Right cardiac atrium (tissue), 5 donors: Measurements from ENCODE around the gene IDH1. TPM values are rescaled to one million over a fixed set of nuclear protein-coding genes. Genes with fewer than 3 reads are reported as not detected.
"Not testable (repeated sequence)": the region's sequence is repeated elsewhere in the genome, so short reads cannot be mapped to it uniquely, and the experiment has no call there.

Source experiments
- ATAC-seq, 2 donors: fragments of 200-7000 bp; cut with Tn5 transposase; one replicate each; pipeline versions ENCODE4 v1.8.0 to v1.9.1; 2020; ENCODE audit warnings: moderate library complexity in 2 of 2, mild to moderate bottlenecking in 1 of 2
- DNase-seq, 3 donors: peaks; one replicate each; pipeline ENCODE4 v3.0.0-alpha.2; 2020
- H3K27ac ChIP-seq: one replicate; pipeline ENCODE4 v1.5.1; 2013; ENCODE audit warnings: mild to moderate bottlenecking, low read length, control low read depth, moderate library complexity
- H3K27me3 ChIP-seq: one replicate; pipeline ENCODE4 v1.6.1; 2013; ENCODE audit not compliant: control insufficient read depth, insufficient read depth
- H3K4me1 ChIP-seq: one replicate; pipeline ENCODE4 v1.6.1; 2013; ENCODE audit warnings: low read length; ENCODE audit not compliant: control insufficient read depth, insufficient read depth
- H3K4me3 ChIP-seq: one replicate; pipeline ENCODE4 v1.5.1; 2013; ENCODE audit warnings: low read length, control low read depth
- H3K9me3 ChIP-seq: one replicate; pipeline ENCODE4 v1.6.1; 2013; ENCODE audit warnings: low read length; ENCODE audit not compliant: control insufficient read depth
- WGBS: extraction: QIAGEN DNeasy Blood & Tissue Kit; methylation state at CpG from one replicate; pipeline ENCODE4 v1.1.7; 2013; 5-methylcytosine and 5-hydroxymethylcytosine counted together
- intact Hi-C, 4 donors: fragments of 100-400 bp; cut with DNase I; formaldehyde crosslinking; loops; one replicate each; pipeline versions ENCODE4 v1.11.0 to v1.14.0; 2022 to 2023
- polyA plus RNA-seq: library from polyadenylated mRNA; stranded (reverse); fragments of 200-250 nt; gene quantifications from one replicate; pipeline ENCODE4 v1.2.3, GENCODE V29; 2013
- total RNA-seq, 4 donors: library from RNA; stranded (reverse); fragmentation: NEBNext Ultra II Directional; extraction: Animal tissue kit (Norgen Biotek cat#: 25700); gene quantifications; one replicate each; pipeline ENCODE4 v1.2.1, GENCODE V29; 2021
- donor health status: healthy with polysubstance abuse.
- donor health status: DM: no; HTN: yes; CAD: no.
- donor health status: DM: no; HTN: no; CAD: no.
- donor health status: DM: no; HTN: yes; CAD: no; lungs with severe emphysema.
- donor health status: DM: yes; HTN: yes; CAD: no.

Gene IDH1
- total and polyA plus RNA-seq, 5 donors, result 18.2 to 45.0 (median 35.7) TPM

GRCh38 chr2:208279236-208279635, 24.4 kb upstream of the IDH1 start:
- WGBS, result 98% methylated on average over 2 of the region's 2 CpGs
- H3K4me3 ChIP-seq, result no peak overlapping the region
- no peak overlapping the region for H3K27ac ChIP-seq
- DNase-seq (no peak), ATAC-seq (no peak)
- intact Hi-C loops, result no loop called here
- H3K9me3 ChIP-seq, result no peaks in the 10 kb centered on the region
- no peaks in the 10 kb centered on the region for H3K27me3 ChIP-seq
- no peaks in the 10 kb centered on the region for H3K4me1 ChIP-seq

GRCh38 chr2:208278549-208278948, 23.7 kb upstream of the IDH1 start:
- intact Hi-C loops, result no loop called here
- no peak overlapping the region for H3K4me3 ChIP-seq
- 98% methylated on average over 2 of the region's 2 CpGs for WGBS

DNA sequence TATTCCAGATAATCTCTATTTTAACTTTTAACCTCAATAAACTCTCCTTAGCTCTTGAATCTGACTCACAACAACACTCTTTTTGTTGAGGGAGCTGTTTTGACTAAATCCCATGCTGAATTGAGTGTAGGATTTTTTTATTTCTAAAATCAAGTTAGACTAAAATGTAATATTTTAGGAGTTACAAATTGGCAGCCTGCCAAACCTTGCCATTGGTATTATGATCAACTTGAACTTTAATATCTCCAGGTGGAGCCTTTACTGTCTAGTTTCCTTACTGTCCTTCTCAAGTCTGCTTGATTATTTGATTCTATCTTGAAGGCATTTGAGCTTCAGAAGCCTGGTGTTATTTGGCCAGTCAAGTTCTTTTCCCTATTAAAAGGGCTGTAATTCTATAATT, 19.9 kb upstream of the IDH1 start:
- intact Hi-C loops, result no loop called here
- H3K27me3 ChIP-seq, result no peaks in the 10 kb centered on the region
- no peak overlapping the region for H3K27ac ChIP-seq
- DNase-seq, result no peak
- H3K4me1 ChIP-seq, result no peaks in the 10 kb centered on the region
- no peaks in the 10 kb centered on the region for H3K9me3 ChIP-seq
- H3K4me3 ChIP-seq, result no peak overlapping the region
- no peak for ATAC-seq

More at GRCh38 chr2:208278549-208278948, 23.7 kb upstream of the IDH1 start:
- DNase-seq, result no peak
- H3K27me3 ChIP-seq, result no peaks in the 10 kb centered on the region
- H3K4me1 ChIP-seq, result no peaks in the 10 kb centered on the region
- H3K27ac ChIP-seq, result no peak overlapping the region
- ATAC-seq, result no peak
- no peaks in the 10 kb centered on the region for H3K9me3 ChIP-seq

DNA sequence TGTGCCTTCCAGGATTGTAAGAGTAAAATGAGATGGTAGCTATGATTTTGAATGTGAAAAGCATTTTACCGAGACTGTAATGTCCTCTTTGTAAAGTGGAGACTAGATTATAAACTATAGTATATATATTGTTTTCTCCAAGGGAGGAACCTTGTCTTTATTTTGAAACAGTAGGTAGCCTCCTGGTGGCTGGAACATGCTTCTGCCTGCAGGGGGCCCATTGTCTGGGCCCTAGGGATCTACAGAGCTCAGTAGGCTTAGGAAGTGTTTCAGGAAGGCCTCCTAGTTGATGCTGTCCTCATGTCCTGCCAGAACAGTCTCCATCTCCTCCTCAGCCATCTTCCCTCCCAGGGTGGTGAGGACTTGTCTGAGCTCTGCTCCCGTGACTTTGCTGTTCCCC, 14.2 kb upstream of the IDH1 start:
- Histone ChIP-seq H3K9me3 (no peaks in the 10 kb centered on the region), H3K4me1 (peaks cover 12% of the 10 kb centered on the region), H3K27ac (no peak overlapping the region), H3K27me3 (no peaks in the 10 kb centered on the region), H3K4me3 (no peak overlapping the region)
- no peak for DNase-seq
- WGBS, result 94% methylated on average over 2 of the region's 2 CpGs
- no peak for ATAC-seq
- intact Hi-C loops, result no loop called here

- Histone ChIP-seq H3K4me1 (peaks cover 12% of the 10 kb centered on the region), H3K27ac (no peak overlapping the region), H3K9me3 (no peaks in the 10 kb centered on the region), H3K4me3 (no peak overlapping the region), H3K27me3 (no peaks in the 10 kb centered on the region)
- DNase-seq (no peak), ATAC-seq (no peak)
- intact Hi-C loops, result no loop called here
- WGBS, result 64% methylated on average over 8 of the region's 8 CpGs
These were observed 13.5 kb upstream of the IDH1 start for GRCh38 chr2:208268156-208268952.

GRCh38 chr2:208267526-208267925, 12.7 kb upstream of the IDH1 start:
- intact Hi-C loops, H3K27ac ChIP-seq, H3K9me3 ChIP-seq, H3K27me3 ChIP-seq, H3K4me3 ChIP-seq, ATAC-seq: not testable (repeated sequence)
- H3K4me1 ChIP-seq, result peaks cover 12% of the 10 kb centered on the region
- WGBS, result 77% methylated on average over 22 of the region's 22 CpGs
- DNase-seq, result peak in 1 of 3 donors; percentile 37

DNA sequence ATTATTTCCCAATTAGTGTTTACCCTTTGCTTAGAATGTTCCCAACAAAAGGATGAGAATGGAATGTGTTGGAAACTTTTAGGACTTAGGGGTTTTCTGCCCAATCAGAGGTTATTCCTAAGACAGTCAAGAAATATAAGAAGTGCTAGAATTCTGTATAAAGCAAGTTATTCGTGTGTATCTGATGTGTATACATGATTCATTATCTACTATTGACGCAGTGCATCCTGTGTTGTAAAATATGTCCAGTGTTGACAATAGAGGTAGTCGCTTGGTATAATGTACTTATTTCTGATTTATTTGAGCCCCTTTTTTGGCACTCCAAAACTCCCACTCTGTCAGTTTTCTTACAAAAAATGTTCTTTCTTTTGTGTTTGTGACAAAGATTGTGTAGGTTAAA, 12.1 kb upstream of the IDH1 start:
- H3K4me1 ChIP-seq, result peaks cover 12% of the 10 kb centered on the region

DNA sequence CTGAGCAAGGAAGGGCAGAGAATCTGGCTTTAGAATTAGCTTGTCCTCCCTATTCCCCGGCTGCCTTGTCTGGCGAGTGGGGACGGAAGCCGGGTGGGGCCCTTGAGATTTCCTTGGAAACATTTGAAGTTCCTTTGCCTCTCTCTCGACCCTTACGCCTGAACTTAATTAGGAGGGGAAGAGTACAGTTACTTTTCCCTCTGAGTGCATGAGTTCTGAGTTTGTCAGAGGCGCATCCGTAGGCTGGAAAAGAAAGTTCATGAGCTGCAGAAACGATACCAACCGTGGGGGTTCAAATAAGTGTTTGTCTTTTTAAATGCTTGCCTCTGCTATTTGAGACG, 11.7 kb upstream of the IDH1 start:
- WGBS, result under 1% methylated on average over 11 of the region's 11 CpGs

More for the DNA sequence above, 12.1 kb upstream of the IDH1 start:
- Histone ChIP-seq H3K4me3 (peak overlapping the region; percentile 94), H3K9me3 (no peaks in the 10 kb centered on the region), H3K27me3 (no peaks in the 10 kb centered on the region), H3K27ac (no peak overlapping the region)
- DNase-seq (no peak), ATAC-seq (no peak)
- 4% methylated on average over 3 of the region's 3 CpGs for WGBS
- intact Hi-C loops, result no loop called here

GRCh38 chr2:208265801-208266552, 11.1 kb upstream of the IDH1 start, which contains the start of gene PIKFYVE:
Gene PIKFYVE, plus strand, starts transcription at chr2:208266255. Its CDS starts 5,265 bp downstream, at chr2:208271520.
- WGBS, result under 1% methylated on average over 50 of the region's 50 CpGs
- H3K27me3 ChIP-seq, result no peaks in the 10 kb centered on the region
- DNase-seq (peak; percentile 96 to 98 (median 97)), ATAC-seq (peak; percentile 98)
- no peaks in the 10 kb centered on the region for H3K9me3 ChIP-seq
- H3K27ac ChIP-seq, result peak within 1 kb of the TSS; percentile 95
- H3K4me1 ChIP-seq, result peaks cover 12% of the 10 kb centered on the region
- H3K4me3 ChIP-seq, result peak within 1 kb of the TSS; percentile 94
- intact Hi-C loops, result no loop called here

More for the DNA sequence above, 11.7 kb upstream of the IDH1 start:
- no peak for ATAC-seq
- Histone ChIP-seq H3K27ac (peak overlapping the region; percentile 95), H3K9me3 (no peaks in the 10 kb centered on the region), H3K27me3 (no peaks in the 10 kb centered on the region), H3K4me1 (peaks cover 12% of the 10 kb centered on the region), H3K4me3 (peak overlapping the region; percentile 94)
- no peak for DNase-seq
- intact Hi-C loops, result no loop called here

- intact Hi-C loops, result no loop called here
- Histone ChIP-seq H3K27me3 (no peaks in the 10 kb centered on the region), H3K4me3 (peak overlapping the region; percentile 94), H3K4me1 (peaks cover 12% of the 10 kb centered on the region), H3K27ac (peak overlapping the region; percentile 94), H3K9me3 (no peaks in the 10 kb centered on the region)
- 3% methylated on average over 9 of the region's 9 CpGs for WGBS
- peak in 2 of 3 donors; percentile 22 to 36 for DNase-seq
- ATAC-seq, result peak; percentile 47 to 65
These were observed 10.5 kb upstream of the IDH1 start for GRCh38 chr2:208265371-208265800.
